Measurements from ENCODE around the gene TXNDC15.
"Not testable (repeated sequence)": the region's sequence is repeated elsewhere in the genome, so short reads cannot be mapped to it uniquely, and the experiment has no call there.

Gene TXNDC15

GRCh38 chr5:134873987-134874830 is at the start of gene TXNDC15:
TSS of gene TXNDC15 (plus strand) at chr5:134874371. CDS start at chr5:134874428, 57 bp downstream.
- DNase-seq, result peak; percentile 15

- DNase-seq, result no peak
Measured at GRCh38 chr5:134824681-134825080, 49.5 kb upstream of the TXNDC15 start.

- no peak for DNase-seq
Measured at GRCh38 chr5:134825212-134825611, 49.0 kb upstream of the TXNDC15 start.

- DNase-seq, result no peak
Measured at GRCh38 chr5:134833340-134834032, 40.7 kb upstream of the TXNDC15 start.

GRCh38 chr5:134835623-134836022 is 38.5 kb upstream of the TXNDC15 start:
- DNase-seq, result no peak

- no peak for DNase-seq
Measured at GRCh38 chr5:134837530-134838181, 36.5 kb upstream of the TXNDC15 start.

- DNase-seq, result not testable (repeated sequence)
Measured at GRCh38 chr5:134838361-134838760, 35.8 kb upstream of the TXNDC15 start.

- no peak for DNase-seq
Measured at GRCh38 chr5:134840811-134841210, 33.4 kb upstream of the TXNDC15 start.

GRCh38 chr5:134844252-134844651 is 29.9 kb upstream of the TXNDC15 start:
- no peak for DNase-seq

GRCh38 chr5:134845335-134845851 is 28.8 kb upstream of the TXNDC15 start:
- DNase-seq, result no peak

GRCh38 chr5:134845852-134846640 is 28.1 kb upstream of the TXNDC15 start, which contains the start of gene C5orf24:
TSS of gene C5orf24 (plus strand) at chr5:134845968. CDS start at chr5:134854901, 8,933 bp downstream.
- peak; percentile 92 for DNase-seq

- no peak for DNase-seq
Measured at GRCh38 chr5:134846641-134846960, 27.6 kb upstream of the TXNDC15 start.

- DNase-seq, result not testable (repeated sequence)
Measured at GRCh38 chr5:134849434-134849933, 24.7 kb upstream of the TXNDC15 start.

- DNase-seq, result no peak
Measured at GRCh38 chr5:134851307-134851923, 22.8 kb upstream of the TXNDC15 start.

- not testable (repeated sequence) for DNase-seq
Measured at GRCh38 chr5:134856465-134856864, 17.7 kb upstream of the TXNDC15 start.

- no peak for DNase-seq
Measured at GRCh38 chr5:134857401-134857800, 16.8 kb upstream of the TXNDC15 start.

- DNase-seq, result no peak
Measured at GRCh38 chr5:134864707-134865106, 9.5 kb upstream of the TXNDC15 start.

GRCh38 chr5:134873494-134873893 is 677 bp upstream of the TXNDC15 start:
- no peak for DNase-seq

GRCh38 chr5:134874831-134875655 is 872 bp downstream of the TXNDC15 start:
- no peak for DNase-seq

- no peak for DNase-seq
Measured at GRCh38 chr5:134877159-134877558, 3.0 kb downstream of the TXNDC15 start.

GRCh38 chr5:134878403-134878802 is 4.2 kb downstream of the TXNDC15 start:
- no peak for DNase-seq
